ENCODE data around the gene DENND2D.

DENND2D gene

GRCh38 chr1:111175349-111175748 lies 25.1 kb downstream of the DENND2D start:
- Histone ChIP-seq H3K27ac (ENCODE audit: low read length) (no peak overlapping the region), H3K79me2 (ENCODE audit: low read length) (no peaks in the 10 kb centered on the region; the same call in none of the 2 replicates), H4K20me1 (ENCODE audit: insufficient read depth, low read length) (no peaks in the 10 kb centered on the region), H3K4me3 (ENCODE audit: low read length) (no peak overlapping the region), H3K9me3 (ENCODE audit: insufficient read depth, low read length) (no peaks in the 10 kb centered on the region), H3K4me2 (ENCODE audit: low read length) (no peak overlapping the region), H3K27me3 (ENCODE audit: low read depth, low read length) (no peaks in the 10 kb centered on the region), H3K36me3 (replicated peaks; ENCODE audit: low read depth, low read length) (peaks cover 38% of the 10 kb centered on the region), H3K4me1 (ENCODE audit: low read length) (0 out of 2 replicates have a peak, but pooled peaks cover 2% of the 10 kb centered on the region), H3K9ac (ENCODE audit: low read length) (no peak overlapping the region), H2AFZ (ENCODE audit: low read depth, low read length) (no peak overlapping the region)
- TF ChIP-seq CTCF (IDR thresholded peaks at IDR 0.05; ENCODE audit: low read depth, low read length) (no peak), EZH2phosphoT487 (IDR thresholded peaks at IDR 0.05; ENCODE audit: low read depth) (no peak)

DNA sequence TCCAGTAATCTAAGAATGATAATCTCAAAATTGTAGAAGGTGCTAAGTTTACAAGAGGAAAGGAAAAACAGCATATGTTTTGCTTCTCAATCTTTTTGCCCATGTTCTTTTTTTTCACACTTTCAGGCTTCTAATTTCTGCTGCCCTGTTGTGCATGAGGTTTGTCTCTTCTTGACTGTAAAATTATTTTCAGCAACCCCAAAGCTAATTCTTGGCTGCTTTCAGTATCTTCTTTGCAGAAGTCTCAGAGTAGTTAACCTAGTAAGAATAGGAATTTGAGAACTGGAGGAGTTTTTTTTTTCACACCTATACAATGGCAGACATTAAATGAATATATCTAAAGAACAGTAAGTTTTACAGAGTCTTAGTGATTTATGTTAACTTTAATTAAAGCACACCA lies 26.4 kb downstream of the DENND2D start:
- TF ChIP-seq EZH2phosphoT487 (IDR thresholded peaks at IDR 0.05; ENCODE audit: low read depth) (no peak), CTCF (IDR thresholded peaks at IDR 0.05; ENCODE audit: low read depth, low read length) (no peak)
- H4K20me1 ChIP-seq (ENCODE audit: insufficient read depth, low read length), result no peaks in the 10 kb centered on the region
- no peaks in the 10 kb centered on the region for H3K9me3 ChIP-seq (ENCODE audit: insufficient read depth, low read length)
- H2AFZ ChIP-seq (ENCODE audit: low read depth, low read length), result no peak overlapping the region
- no peak overlapping the region for H3K27ac ChIP-seq (ENCODE audit: low read length)
- H3K79me2 ChIP-seq (ENCODE audit: low read length), result no peaks in the 10 kb centered on the region; the same call in 1 of the 2 replicates
- 0 out of 2 replicates have a peak, but pooled peaks cover 2% of the 10 kb centered on the region for H3K4me1 ChIP-seq (ENCODE audit: low read length)
- no peak overlapping the region for H3K9ac ChIP-seq (ENCODE audit: low read length)
- peaks cover 44% of the 10 kb centered on the region for H3K36me3 ChIP-seq (replicated peaks; ENCODE audit: low read depth, low read length)
- H3K4me3 ChIP-seq (ENCODE audit: low read length), result no peak overlapping the region
- H3K27me3 ChIP-seq (ENCODE audit: low read depth, low read length), result no peaks in the 10 kb centered on the region
- H3K4me2 ChIP-seq (ENCODE audit: low read length), result no peak overlapping the region

DNA sequence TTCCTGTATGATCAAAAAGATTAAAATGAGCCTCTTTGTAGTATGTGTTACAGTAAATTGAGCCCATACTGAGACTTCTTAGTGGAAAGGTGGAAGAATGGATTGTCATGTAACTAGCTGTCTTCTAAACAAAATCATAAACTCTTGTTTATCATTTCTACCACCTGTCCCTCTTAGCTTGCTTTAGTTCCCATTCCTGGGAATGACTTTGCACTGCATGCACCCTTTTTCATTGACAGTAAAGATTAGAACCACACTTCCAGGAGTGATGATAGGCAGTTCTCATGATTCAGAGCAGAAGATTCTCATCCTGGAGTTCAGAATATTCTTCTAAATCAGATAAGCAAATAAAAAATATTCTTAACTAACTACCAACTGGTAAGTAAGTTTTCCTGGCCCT lies 28.0 kb downstream of the DENND2D start:
- no peak overlapping the region for H3K4me3 ChIP-seq (ENCODE audit: low read length)
- H3K27me3 ChIP-seq (ENCODE audit: low read depth, low read length), result no peaks in the 10 kb centered on the region
- H3K9ac ChIP-seq (ENCODE audit: low read length), result no peak overlapping the region
- H3K4me1 ChIP-seq (ENCODE audit: low read length), result 0 out of 2 replicates have a peak, but pooled peaks cover 2% of the 10 kb centered on the region
- no peak overlapping the region for H3K27ac ChIP-seq (ENCODE audit: low read length)
- H3K4me2 ChIP-seq (ENCODE audit: low read length), result no peak overlapping the region
- H3K36me3 ChIP-seq (replicated peaks; ENCODE audit: low read depth, low read length), result peaks cover 36% of the 10 kb centered on the region
- H2AFZ ChIP-seq (ENCODE audit: low read depth, low read length), result no peak overlapping the region
- H4K20me1 ChIP-seq (ENCODE audit: insufficient read depth, low read length), result no peaks in the 10 kb centered on the region
- H3K79me2 ChIP-seq (ENCODE audit: low read length), result no peaks in the 10 kb centered on the region; the same call in 1 of the 2 replicates
- no peaks in the 10 kb centered on the region for H3K9me3 ChIP-seq (ENCODE audit: insufficient read depth, low read length)
- no peak for TF ChIP-seq EZH2phosphoT487 (IDR thresholded peaks at IDR 0.05; ENCODE audit: low read depth)
- TF ChIP-seq CTCF (IDR thresholded peaks at IDR 0.05; ENCODE audit: low read depth, low read length), result no peak

- Histone ChIP-seq H3K27ac (ENCODE audit: low read length) (no peak overlapping the region), H4K20me1 (ENCODE audit: insufficient read depth, low read length) (no peaks in the 10 kb centered on the region), H3K9ac (ENCODE audit: low read length) (no peak overlapping the region), H3K79me2 (ENCODE audit: low read length) (peaks cover 9% of the 10 kb centered on the region; the same call in 1 of the 2 replicates), H3K4me2 (ENCODE audit: low read length) (no peak overlapping the region), H3K4me1 (ENCODE audit: low read length) (no peaks in the 10 kb centered on the region), H2AFZ (ENCODE audit: low read depth, low read length) (no peak overlapping the region), H3K27me3 (ENCODE audit: low read depth, low read length) (no peaks in the 10 kb centered on the region), H3K9me3 (ENCODE audit: insufficient read depth, low read length) (no peaks in the 10 kb centered on the region), H3K36me3 (replicated peaks; ENCODE audit: low read depth, low read length) (peaks cover 9% of the 10 kb centered on the region), H3K4me3 (ENCODE audit: low read length) (no peak overlapping the region)
- TF ChIP-seq CTCF (IDR thresholded peaks at IDR 0.05; ENCODE audit: low read depth, low read length) (no peak), EZH2phosphoT487 (IDR thresholded peaks at IDR 0.05; ENCODE audit: low read depth) (no peak)
Measured at GRCh38 chr1:111164151-111164550, 36.3 kb downstream of the DENND2D start.

Data from OCI-LY3 (cell line).